Esophagus squamous epithelium (tissue), 5 donors: ENCODE results near the gene BAG3. TPM values are rescaled to one million over a fixed set of nuclear protein-coding genes. Genes with fewer than 3 reads are reported as not detected.
"Not testable (repeated sequence)": the region's sequence is repeated elsewhere in the genome, so short reads cannot be mapped to it uniquely, and the experiment has no call there.

ENCODE experiments used
- DNase-seq: peaks from one replicate; lab custom pipeline; 2025; lab: John Stamatoyannopoulos, UW
- H3K27ac ChIP-seq, 4 donors: fragments of 200-600 bp; sonication (generic); one replicate each; pipeline ENCODE4 v1.5.1; 2016 to 2019; ENCODE audit warnings: mild to moderate bottlenecking in 1 of 4
- H3K27me3 ChIP-seq, 4 donors: fragments of 200-600 bp; sonication (generic); 1 replicate in 3 of 4; 2 replicates in 1 of 4; pipeline versions ENCODE4 v1.5.1 to v1.6.0; 2017 to 2021; ENCODE audit warnings: antibody characterized with exemption in 1 of 4
- H3K36me3 ChIP-seq, 3 donors: fragments of 200-600 bp; sonication (generic); one replicate each; pipeline ENCODE4 v1.5.1; 2016 to 2019
- H3K4me1 ChIP-seq, 3 donors: fragments of 200-600 bp; sonication (generic); one replicate each; pipeline ENCODE4 v1.5.1; 2017 to 2019
- H3K4me3 ChIP-seq, 4 donors: fragments of 200-600 bp; sonication (generic); 1 replicate in 3 of 4; 2 replicates in 1 of 4; pipeline ENCODE4 v1.5.1; 2016 to 2019; ENCODE audit warnings: mild to moderate bottlenecking in 2 of 4, moderate library complexity in 1 of 4
- H3K9me3 ChIP-seq, 3 donors: fragments of 200-600 bp; sonication (generic); one replicate each; pipeline ENCODE4 v1.5.1; 2016 to 2019
- CTCF ChIP-seq, 6 experiments: fragments of 450-650 bp in 4 of 6; fragments of 200-600 bp in 2 of 6; sonication (generic) in 2 of 6; IDR thresholded peaks; one replicate each; pipeline ENCODE4 v1.5.1; 2016 to 2019; ENCODE audit warnings: antibody characterized with exemption in 6 of 6, mild to moderate bottlenecking in 4 of 6, moderate library complexity in 4 of 6
- POLR2A ChIP-seq, 4 donors: fragments of 450-650 bp; IDR thresholded peaks; one replicate each; pipeline ENCODE4 v1.6.1; 2017; ENCODE audit warnings: antibody characterized with exemption in 4 of 4, mild to moderate bottlenecking in 4 of 4, moderate library complexity in 3 of 4
- WGBS, 2 donors: methylation state at CpG; one replicate each; pipeline ENCODE4 v1.1.5; 2018; 5-methylcytosine and 5-hydroxymethylcytosine counted together
- intact Hi-C: fragments of 100-400 bp; cut with DNase I; formaldehyde crosslinking; loops from one replicate; pipeline ENCODE4 v1.15.0; 2022
- total RNA-seq, 4 donors: library from RNA; depleted of rRNA; stranded (reverse); fragments of >200 nt; gene quantifications; one replicate each; pipeline ENCODE4 v1.1.0, GENCODE V29; 2016
- donor health status: DM: yes; HTN: yes; CAD: no.

BAG3 gene
- total RNA-seq, 4 donors from 2014 or later: 51.6 to 102 (median 57.2) TPM

GRCh38 chr10:119658274-119658673 lies 7.1 kb downstream of the BAG3 start:
- H3K4me3 ChIP-seq: peak overlapping the region in 3 of 4 donors; percentile 13 to 33 (median 18)
- WGBS, 2 donors: 26 to 29% methylated on average over 4 to 13 of the region's 13 CpGs
- no peaks in the 10 kb centered on the region for H3K9me3 ChIP-seq
- no peaks in the 10 kb centered on the region for H3K27me3 ChIP-seq
- H3K4me1 ChIP-seq: peaks cover 74 to 100% (median 98%) of the 10 kb centered on the region in 3 donors
- no peak for DNase-seq
- H3K27ac ChIP-seq: peak overlapping the region; percentile 83 to 100 (median 100)
- H3K36me3 ChIP-seq: peaks cover 0 to 38% (median 0%) of the 10 kb centered on the region in 3 donors
- TF ChIP-seq CTCF (IDR thresholded peaks at IDR 0.05) (no peak), POLR2A (IDR thresholded peaks at IDR 0.05) (peak in 1 of 4 donors; percentile 19)
- intact Hi-C loops: no loop called here

GRCh38 chr10:119659951-119660350 lies 8.8 kb downstream of the BAG3 start:
- Histone ChIP-seq H3K4me1 (peaks cover 61 to 99% (median 97%) of the 10 kb centered on the region in 3 donors), H3K36me3 (peaks cover 0 to 38% (median 0%) of the 10 kb centered on the region in 3 donors), H3K9me3 (no peaks in the 10 kb centered on the region), H3K4me3 (no peak overlapping the region), H3K27me3 (no peaks in the 10 kb centered on the region), H3K27ac (peak overlapping the region; percentile 66 to 100 (median 100))
- WGBS, 2 donors: 52 to 93% methylated on average over 3 to 8 of the region's 10 CpGs
- intact Hi-C loops: no loop called here
- TF ChIP-seq CTCF (IDR thresholded peaks at IDR 0.05): peak in 1 of 6 experiments; percentile 12
- no peak for TF ChIP-seq POLR2A (IDR thresholded peaks at IDR 0.05)
- no peak for DNase-seq

GRCh38 chr10:119662076-119662605 lies 11.0 kb downstream of the BAG3 start:
- 63 to 65% methylated on average over 5 to 7 of the region's 7 CpGs for WGBS, 2 donors
- peaks cover 0 to 46% (median 0%) of the 10 kb centered on the region in 3 donors for H3K36me3 ChIP-seq
- intact Hi-C loops, DNase-seq, H3K9me3 ChIP-seq, H3K27me3 ChIP-seq, H3K4me3 ChIP-seq: not testable (repeated sequence)
- peaks cover 51 to 98% (median 88%) of the 10 kb centered on the region in 3 donors for H3K4me1 ChIP-seq
- H3K27ac ChIP-seq: peak overlapping the region in 3 of 4 donors; percentile 23 to 99 (median 55)

GRCh38 chr10:119663866-119664698 lies 12.9 kb downstream of the BAG3 start:
- intact Hi-C loops: no loop called here
- WGBS, 2 donors: 35 to 51% methylated on average over 9 to 11 of the region's 12 CpGs
- Histone ChIP-seq H3K36me3 (peaks cover 0 to 39% (median 0%) of the 10 kb centered on the region in 3 donors), H3K27ac (peak overlapping the region; percentile 2 to 70 (median 49)), H3K9me3 (no peaks in the 10 kb centered on the region), H3K4me3 (peak overlapping the region in 1 of 4 donors; percentile 7), H3K4me1 (peaks cover 51 to 98% (median 88%) of the 10 kb centered on the region in 3 donors), H3K27me3 (no peaks in the 10 kb centered on the region)
- DNase-seq: no peak
- TF ChIP-seq CTCF (IDR thresholded peaks at IDR 0.05): no peak

GRCh38 chr10:119665901-119666708 lies 14.9 kb downstream of the BAG3 start:
- TF ChIP-seq CTCF (IDR thresholded peaks at IDR 0.05) (no peak), POLR2A (IDR thresholded peaks at IDR 0.05) (no peak)
- Histone ChIP-seq H3K4me3 (no peak overlapping the region), H3K4me1 (peaks cover 43 to 98% (median 85%) of the 10 kb centered on the region in 3 donors), H3K9me3 (no peaks in the 10 kb centered on the region), H3K27me3 (no peaks in the 10 kb centered on the region), H3K36me3 (peaks cover 9 to 39% (median 12%) of the 10 kb centered on the region in 3 donors), H3K27ac (peak overlapping the region in 2 of 4 donors; percentile 23 to 80)
- DNase-seq: no peak
- intact Hi-C loops: no loop called here
- 57 to 67% methylated on average over 8 to 13 of the region's 14 CpGs for WGBS, 2 donors
